Kidney capillary endothelial cell (primary cell): ENCODE measurements around the gene PRDM5.
A peak's percentile ranks its signal among the peaks of the same experiment; 100 is the strongest.
"Not testable (repeated sequence)": the region's sequence is repeated elsewhere in the genome, so short reads cannot be mapped to it uniquely, and the experiment has no call there.

Experiments used
- DNase-seq: peaks from one replicate; pipeline ENCODE4 v3.0.0-alpha.2; 2018; ENCODE audit warnings: low spot score

PRDM5 gene

DNA sequence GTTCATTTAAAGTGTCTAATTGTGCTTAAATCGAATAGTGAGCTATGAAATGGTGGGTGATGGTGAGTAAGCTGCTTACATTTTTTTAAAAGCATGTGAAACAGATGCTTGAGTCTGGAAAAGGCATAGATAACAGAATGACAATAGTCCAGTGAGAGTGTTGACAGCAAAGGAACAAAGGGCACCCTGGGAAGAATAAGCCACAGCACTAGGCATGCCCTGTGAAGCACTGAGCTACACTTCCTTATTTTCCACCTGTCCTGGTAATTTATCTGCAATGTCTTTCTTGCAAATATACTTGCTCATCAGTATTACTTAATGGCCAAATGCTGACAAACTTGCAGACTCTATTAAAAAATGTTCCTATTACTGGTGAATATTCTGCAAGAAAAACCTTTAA is 168.7 kb downstream of the PRDM5 start:
- no peak for DNase-seq

DNA sequence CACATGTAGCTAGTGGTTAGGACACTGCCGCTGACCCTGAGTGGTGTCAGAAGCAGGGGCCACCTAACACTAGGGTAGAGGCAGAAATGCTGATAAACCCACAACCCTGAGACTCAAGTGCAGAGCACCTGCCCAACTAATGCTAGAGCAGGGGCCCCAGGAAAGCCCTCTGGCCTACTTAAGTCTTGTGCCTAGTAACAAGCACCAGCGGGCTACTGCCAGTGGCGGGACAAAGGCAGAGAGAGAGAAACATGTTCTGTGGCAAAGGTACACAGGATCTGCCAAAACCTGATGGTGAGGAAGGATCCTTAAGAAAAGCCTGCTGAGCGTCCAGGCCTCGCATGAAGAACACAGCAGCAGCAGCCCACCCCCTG is 172.4 kb downstream of the PRDM5 start:
- no peak for DNase-seq

DNA sequence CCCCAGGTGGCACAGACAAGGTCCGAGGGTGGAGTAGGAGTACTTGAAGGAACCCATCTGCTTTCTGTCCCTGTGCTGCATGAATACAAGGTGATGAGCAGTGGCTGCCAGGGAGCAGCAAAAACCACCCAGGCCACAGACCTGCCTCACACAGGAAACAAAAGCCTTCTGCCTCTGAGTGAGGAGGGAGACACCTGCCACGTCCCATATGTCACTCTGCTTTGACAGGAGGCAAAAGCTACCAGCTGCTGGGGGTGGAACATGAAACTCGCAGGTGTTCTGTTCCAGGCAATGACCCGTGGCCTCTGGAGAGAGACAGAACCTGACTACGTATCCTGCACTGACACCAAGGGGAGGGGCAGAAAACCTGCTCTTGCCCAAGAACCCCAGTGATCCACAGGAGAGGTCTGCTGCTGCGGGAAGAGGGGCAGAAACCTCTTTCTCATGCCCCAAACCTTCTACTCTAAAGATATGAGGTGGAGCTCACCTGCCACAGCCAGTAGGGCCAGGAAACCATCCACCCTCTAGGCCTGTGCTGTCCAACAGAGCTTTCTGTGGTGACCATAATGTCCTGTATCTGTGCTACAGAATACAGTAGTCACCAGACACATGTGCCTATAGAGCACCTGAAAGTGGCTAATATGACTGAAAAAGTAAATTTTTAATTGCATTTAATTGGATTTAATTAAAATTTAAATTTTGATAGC is 172.9 kb downstream of the PRDM5 start:
- no peak for DNase-seq

DNA sequence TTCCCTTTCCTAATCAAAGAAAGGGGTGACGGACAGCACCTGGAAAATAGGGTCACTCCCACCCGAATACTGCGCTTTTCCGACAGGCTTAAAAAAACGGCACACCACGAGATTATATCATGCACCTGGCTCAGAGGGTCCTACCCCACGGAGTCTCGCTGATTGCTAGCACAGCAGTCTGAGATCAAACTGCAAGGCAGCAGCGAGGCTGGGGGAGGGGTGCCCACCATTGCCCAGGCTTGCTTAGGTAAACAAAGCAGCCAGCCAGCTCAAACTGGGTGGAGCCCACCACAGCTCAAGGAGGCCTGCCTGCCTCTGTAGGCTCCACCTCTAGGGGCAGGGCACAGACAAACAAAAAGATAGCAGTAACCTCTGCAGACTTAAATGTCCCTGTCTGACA is 180.9 kb downstream of the PRDM5 start:
- not testable (repeated sequence) for DNase-seq

DNA sequence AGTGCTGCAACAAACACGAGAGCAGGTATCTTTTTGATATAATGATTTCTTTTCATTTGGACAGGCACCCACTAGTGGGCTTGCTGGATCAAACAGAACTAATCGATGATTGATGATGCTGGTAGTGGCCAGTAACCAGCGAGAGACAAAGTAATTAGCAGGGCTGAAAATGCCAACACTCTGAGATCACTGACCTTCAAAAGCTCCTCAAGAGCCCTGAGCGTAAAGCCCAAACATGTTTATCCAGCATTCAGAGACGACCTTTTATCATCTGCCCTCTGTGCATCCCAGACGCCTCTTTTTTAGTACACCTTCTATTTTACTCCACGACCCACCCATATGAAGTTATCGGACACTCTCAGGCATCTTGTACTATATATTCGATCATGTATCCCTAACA is 186.2 kb downstream of the PRDM5 start:
- DNase-seq: no peak

DNA sequence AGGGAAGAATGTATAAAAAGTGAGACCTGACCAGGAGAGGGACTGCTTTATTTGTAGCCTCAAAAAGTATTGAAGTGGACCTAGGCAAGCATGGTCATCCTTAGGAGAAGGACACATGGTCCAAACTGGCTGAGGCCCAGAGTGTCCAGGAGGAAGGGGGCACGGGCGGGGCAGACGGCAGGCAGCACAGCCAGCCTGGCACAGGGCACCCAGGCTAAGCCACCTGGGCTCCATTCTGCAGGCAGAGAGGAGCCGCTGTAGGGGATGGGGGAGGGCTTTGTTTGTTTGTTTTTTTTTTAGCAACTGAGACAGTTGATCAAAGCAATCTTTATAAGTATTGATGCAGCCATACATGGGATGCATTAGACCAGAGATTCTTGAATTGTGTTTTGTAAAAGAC is 188.6 kb downstream of the PRDM5 start:
- DNase-seq: no peak

DNA sequence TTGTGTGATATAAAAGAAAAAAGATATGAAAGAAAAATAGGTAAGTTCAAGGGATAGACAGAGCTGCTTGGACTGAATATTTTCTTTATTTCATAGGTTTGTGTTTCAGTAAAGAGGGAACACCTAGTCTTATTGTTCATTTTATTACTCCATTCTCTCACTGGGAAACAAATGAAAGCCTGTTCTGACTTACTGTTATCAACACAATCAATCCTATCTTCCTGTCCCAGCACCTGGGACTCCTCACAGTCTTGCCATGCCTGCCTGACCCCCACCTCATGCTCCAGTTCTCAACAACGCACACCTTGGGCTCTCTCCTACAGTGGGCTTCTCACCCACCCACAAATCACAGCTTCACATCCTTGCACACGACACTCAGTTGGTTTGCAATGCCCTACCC is 189.5 kb downstream of the PRDM5 start:
- no peak for DNase-seq

DNA sequence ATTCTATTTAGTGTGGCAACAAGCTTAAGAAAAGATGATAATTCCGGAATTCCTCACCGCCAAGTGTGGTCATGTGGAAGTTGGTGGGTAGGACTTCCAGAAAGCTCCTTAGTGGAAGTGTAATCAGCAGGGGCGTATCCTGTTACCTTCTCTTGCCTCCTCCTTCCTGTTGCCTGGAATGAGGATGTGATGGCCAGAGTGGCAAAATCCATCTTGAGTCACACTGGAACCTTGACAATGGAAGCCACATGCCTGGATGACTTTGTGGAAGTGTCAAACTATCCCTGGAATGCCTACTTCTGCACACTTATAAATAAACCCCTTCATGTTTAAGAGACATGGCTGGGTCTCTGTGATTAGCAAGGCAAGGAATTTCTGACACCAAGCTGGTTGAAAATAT is 191.0 kb downstream of the PRDM5 start:
- peak; percentile 42 for DNase-seq

DNA sequence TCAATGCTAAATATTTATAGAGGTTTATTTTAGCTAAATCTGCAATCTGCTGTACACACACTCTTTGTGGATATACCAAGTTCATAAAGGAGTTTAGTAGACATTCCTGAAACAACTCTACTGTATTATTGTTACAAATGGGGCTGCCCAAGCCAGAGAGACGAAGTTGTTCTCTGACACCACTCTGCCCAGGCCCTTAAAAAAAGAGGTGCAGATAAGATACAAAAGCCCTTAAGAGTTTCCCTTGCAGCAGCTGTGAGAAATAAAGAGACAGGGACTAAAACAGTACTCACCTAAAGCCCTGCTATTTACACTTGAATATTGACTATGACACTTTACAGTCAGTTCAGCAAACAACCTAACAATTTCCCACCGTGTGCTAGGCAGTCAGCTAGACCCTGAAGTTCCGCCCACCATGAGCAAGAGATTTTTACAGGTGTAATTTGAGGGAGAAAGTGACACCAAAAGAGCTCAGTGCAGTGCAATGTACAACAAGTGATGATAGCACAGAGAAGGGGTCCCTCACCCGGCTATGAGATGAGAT is 191.7 kb downstream of the PRDM5 start:
- no peak for DNase-seq

DNA sequence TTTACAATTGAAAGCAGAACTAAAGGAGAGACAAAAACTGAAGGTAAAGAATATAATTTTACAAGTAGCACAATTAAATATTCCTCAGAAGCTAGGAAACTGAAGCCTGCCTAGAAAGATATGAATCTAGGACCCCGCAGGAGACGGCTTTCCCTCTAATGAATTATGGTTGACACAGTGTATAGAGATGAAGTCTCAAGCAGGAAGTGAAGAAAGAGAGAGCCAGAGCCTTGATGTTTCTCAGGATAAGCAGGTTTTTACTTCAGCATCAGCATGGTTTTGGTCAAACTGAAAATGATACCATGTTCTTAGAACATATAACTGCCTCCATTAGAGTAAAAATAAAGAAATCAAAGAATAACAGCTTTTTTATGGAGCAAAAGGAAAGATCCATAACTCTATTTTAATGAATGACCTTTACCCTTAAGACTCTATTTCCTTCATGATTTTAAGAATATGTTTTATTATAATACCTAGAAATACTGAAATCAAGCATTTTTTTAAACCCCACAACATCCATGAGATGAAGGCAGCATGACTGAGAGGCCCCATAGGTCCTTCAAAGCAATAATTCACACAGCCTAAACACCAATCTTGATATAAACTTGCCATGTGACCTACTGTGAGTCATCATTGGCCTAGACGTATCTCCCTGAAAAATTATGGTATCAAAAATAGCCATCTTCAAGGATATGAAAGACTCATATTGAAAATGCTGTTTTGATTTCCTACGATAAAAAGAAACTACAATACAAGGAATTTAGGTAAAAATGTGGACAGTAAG is 193.4 kb downstream of the PRDM5 start:
- no peak for DNase-seq

DNA sequence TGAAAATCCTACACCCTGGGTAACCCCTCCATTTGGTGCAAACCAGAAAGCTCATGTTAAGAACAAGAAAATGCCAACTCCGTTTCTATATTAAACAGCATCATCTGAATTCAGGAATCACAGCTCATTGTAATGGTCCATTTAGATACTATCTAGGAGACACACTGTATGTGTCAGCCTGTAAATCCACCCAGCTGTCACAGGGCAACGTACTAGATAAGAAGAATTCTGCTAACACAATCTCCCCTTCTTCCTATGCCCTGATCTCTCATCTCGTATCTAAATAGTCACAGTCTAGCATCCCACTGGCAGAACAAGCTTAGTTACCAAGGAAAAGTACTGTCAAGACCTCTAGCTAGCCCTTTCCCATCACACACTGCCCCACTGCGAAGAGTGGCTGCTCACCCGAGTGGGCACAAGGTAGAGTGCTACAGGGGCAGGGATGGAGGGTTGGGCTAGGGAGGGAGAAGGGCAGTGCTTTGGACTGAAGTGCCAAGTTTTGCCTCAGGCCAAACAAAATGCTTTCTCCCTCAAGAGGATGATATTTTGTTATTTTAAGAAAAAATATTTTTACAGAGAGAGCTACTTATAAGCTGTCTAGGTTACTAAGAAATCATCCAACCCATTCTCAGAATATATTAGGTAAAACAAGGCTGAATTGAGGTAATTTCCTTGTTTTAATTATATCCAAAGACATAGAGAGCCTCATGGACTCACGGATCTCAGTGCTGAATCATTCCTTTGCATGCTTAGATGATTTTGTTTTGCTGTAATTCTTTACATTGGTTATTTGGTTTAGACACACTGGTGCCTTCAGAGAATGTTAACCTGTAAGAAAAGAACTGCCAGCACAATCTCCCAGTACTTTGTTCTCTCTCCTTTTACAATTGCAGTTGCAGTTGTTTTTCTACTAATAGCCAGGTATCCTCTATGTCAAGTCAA is 196.6 kb downstream of the PRDM5 start:
- DNase-seq: no peak

DNA sequence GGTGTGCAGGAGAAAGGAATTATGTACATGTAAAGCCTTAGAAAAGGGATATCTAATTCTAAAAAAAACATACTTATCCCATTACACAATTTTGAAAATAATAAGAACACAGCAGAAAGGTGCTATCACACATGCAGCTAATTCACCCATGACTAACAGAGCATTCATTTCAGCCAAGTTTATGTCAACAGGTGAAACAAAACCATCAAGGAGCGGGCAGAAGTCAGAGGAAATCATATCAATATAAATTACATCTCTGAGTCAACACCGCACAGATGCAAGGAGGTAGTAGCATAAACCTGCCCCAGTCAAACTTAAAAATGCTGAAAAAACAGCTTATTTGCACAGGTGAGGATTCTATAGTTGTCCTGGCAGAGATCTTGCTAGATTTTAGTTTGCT is 197.9 kb downstream of the PRDM5 start:
- DNase-seq: no peak

DNA sequence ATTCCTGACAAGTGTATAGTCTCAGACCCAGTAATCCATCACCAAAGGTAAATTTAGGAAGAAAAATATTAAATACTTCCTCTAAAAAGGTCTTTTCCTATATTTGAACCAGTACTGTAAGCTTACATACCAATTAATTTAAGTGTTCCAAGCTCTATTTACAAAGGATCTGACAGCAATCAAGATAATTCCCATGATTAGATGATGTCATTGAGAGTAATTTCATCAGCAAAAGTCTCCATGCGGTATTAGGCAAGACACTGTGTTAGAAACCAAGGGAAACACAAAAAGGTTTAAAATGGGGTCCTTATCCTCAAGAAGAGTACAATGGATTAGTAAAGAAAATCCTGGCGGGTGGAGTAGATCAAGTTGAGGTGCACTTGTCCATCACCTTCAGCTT is 198.5 kb downstream of the PRDM5 start:
- no peak for DNase-seq

DNA sequence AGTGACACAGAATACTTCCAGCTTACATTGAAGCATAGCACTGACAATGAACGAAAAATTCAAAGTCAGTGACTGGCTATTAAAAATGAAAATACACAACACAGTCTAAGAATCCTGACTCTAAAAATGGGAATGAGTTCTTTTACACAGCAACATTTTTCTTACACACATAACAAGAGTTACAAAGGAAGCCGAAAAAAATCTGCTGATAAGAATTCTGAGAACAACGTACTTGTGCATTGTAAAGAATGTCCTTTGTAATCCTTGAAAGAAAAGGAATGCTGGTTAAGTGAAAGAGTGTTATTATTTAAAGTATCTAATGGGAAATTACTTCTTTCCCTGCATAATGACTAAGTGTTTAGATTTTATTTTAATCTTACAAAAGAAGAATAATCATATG is 199.4 kb downstream of the PRDM5 start:
- DNase-seq: no peak

DNA sequence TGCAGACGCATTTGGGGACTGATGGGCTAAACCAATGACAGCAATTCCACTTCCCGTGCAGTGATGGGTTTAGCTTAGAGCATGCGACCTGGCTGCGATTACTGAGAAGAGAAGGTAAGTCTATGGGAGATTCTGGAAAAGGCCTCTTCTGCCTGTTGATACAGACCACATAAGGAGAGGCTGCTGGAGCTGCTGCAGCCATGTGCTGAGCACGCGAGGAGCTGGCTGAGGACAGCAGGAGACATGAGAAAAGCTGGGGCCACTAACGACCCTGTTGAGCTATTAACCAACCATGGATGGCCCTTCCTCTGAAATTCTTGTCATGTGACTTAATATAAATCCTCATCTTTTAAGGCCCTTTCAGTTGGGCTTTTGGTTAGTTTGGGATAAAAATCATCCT is 199.9 kb downstream of the PRDM5 start:
- DNase-seq: no peak

DNA sequence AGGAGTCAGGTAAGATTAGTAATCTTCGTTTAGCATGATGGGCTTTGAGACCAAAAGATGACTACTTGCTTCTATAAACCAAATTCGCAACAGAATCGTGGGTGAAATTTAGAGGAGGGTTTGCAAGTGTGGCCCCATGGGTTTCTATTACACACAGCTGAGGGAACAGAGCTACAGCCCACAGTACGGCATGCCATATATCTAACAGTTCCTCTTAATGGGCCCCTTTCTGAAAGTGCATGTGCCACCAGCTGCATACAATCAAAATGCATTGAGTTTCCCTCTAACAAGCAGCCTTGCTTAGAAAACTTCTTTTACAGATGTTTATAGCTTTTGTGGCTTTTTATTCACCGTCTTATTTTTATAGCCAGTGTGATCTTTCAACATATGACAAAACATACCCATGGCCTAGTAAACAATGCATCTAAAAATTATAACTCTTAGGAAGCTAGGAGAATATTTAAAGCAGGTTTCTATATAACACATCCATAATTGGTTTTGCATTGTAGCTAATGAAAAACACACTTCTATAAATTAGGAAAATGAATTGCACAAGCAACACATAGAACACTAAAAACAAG is 202.1 kb downstream of the PRDM5 start:
- DNase-seq: no peak

DNA sequence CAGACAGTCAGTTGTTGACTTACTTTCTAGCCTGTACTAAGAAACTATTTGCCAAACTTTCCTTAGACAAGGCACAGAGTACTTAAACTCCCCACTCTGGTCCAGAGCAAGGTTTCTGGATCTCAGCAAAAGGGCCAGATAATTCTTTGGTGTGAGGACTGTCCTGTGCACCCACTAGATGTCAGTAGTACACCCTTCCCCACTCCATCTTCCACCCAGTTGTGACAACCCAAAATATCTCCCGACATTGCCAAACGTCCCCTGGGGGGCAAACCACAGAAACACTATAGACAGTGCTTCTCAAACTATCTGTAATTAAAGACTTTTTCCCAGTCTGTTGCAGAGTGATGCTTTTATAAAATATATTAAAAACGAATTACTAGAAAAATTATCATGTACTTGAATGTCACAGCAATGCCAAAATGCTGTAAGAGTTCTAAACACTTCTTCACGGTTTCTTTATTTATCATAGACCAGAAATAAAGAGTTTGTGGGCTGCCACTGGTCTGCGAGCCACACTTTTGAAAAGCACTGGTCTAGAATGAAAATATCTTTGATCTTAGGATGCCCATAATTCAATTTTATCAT is 203.5 kb downstream of the PRDM5 start:
- DNase-seq: no peak

DNA sequence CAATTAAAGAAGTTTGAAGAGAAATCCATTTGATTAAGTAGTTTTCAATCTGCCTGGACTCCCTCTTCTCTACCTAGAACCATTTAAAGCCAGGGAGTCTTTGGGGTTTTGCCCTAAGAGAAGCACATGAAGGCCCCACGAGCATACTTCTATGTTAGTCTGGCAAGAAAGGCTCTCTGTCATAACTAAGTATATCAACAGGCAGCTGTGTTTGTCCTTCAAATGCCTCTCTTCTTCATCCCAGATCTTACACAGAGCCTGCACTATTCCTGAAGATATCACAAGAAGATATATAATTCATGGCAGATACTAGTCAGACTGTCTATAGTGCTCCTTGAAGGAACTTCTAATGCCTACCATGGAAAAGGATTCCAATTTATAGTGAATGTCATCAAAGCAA is 206.2 kb downstream of the PRDM5 start:
- DNase-seq: no peak

DNA sequence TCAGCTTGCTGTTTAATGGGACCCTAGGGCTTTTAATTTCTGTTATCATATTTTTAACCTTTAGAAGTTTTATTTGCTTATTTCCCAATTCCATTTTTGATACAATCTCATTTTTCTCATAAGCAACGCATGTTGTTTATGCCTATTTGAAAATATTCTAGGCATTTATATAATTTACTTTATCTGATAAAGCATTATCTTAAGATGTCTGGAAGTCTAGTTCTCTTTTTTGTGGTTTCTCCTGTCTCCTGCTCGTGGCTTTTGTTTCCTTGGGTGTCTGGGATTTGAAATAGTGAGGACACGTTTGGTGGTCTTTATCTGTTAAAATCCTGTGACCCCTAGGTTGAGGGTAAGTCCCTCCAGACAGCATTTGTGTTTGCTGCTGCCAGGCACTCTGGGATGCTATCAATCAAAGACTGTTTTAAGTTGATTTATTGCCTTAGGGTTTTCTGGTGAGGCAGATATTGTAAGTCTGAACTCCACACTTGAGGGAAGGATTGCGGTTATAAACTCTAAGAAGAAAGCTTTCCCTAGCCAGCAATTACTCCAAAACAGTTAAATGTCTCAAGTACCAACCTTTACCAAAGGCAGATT is 208.0 kb downstream of the PRDM5 start:
- no peak for DNase-seq

DNA sequence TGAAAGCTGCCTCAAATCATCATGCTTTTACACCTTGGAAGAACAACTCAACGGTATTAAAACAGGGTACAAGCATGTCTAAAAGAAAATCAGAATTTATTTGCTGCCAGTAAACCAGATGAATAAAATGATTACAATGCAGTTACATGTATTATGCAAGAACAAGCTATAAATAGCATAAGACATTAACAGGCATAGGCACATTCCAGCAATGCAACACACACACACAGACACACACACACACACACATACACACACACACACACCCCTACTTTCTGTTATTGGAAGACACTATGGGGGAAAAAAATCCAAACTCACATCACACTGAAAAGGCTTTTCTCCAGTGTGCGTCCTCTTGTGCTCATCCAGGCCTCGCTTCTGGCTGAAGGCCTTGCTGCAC is 212.5 kb downstream of the PRDM5 start:
- DNase-seq: no peak

DNA sequence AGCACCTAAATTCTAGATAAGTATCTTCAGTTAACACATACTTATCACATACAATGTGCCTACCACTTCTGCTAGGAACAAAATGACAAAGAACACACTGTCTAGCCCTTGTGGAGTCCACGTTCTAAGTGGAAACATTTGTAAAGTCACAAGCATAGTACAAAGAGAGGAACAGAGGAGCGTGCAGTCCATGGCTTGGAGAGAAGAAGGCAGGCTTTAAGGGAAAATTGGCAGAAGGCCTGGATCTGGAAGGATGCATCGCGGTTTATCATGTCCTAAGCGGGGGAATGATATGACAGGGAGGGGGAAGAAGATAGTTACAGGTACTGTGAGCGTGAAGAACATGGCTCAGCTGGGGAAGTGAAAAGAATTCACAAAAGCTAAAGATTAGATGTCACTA is 218.0 kb downstream of the PRDM5 start:
- DNase-seq: no peak
